Stimulated activated CD4-positive, alpha-beta T cell treated with anti-CD3 and anti-CD28 coated beads, Interleukin-1b, Interleukin-23, amount 100 ng/mL, for 4 hours (primary cell): ENCODE measurements around the gene TP53BP2.
"Not testable (repeated sequence)": the region's sequence is repeated elsewhere in the genome, so short reads cannot be mapped to it uniquely, and the experiment has no call there.

Experiments used
- DNase-seq, 2 donors: peaks; one replicate each; pipeline ENCODE4 v3.0.0-alpha.2; 2020; ENCODE audit warnings: low read depth in 2 of 2

The TP53BP2 gene

DNA sequence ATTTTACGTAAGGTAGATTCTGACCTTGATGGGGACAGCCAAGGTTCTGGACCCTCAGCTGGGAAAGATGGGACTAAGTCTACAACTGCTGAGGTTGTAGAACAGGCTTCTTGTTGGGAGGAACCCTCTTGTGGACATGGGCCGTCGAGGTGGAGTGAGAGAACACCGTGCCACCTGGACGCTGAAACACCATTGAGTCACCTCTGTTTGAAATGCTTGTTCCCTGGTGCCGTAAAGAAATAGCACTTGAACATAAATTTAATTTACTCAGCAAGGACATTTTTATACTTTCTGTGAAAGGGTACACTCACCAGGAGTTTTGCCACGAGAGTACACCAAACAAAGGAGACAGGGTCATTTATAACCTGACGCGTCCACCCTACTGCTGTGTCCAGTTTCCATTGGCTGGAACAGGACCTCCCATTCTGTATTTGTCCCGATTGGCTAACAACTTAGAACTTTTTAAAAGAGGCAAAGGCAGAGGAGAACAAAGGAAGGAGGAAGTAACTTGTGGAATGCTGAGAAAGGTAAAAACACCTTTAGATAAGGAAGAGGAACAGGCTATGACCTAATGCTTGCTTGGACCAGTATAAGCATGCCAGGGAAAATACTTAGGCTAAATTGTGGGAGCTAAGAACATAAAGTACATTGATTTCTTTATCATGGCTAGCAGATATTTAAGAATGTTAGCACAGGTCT, 105.6 kb downstream of the TP53BP2 start:
- DNase-seq: not testable (repeated sequence)

DNA sequence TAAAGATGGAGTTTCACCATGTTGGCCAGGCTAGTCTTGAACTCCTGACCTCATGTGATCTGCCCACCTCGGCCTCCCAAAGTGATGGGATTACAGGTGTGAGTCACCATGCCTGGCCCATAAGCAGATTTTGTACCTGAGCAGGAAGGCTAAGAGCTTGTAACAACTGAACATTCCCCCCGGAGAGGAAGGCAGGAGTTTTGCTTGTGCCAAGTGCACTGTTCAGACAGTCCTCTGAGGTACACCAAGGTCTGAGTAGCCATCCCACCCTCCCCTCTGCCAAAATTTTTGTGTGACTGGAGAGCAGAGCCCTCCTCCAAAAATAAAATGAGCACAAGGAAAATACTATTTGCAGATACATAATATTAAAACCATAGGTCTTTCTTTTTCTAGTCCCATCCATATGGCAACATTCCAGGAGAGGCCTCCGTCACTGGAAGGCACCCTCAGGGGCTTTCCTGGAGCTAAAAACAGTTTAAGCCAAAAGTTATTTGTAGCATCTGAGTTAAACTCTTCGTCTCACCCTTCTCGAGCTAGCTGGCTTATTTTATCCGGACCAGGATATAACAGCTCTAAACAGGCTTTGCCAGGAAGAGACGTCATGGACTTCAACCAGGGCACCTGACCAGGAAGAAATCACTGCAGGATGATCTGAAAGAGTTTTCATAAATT, 106.2 kb downstream of the TP53BP2 start:
- DNase-seq: no peak

DNA sequence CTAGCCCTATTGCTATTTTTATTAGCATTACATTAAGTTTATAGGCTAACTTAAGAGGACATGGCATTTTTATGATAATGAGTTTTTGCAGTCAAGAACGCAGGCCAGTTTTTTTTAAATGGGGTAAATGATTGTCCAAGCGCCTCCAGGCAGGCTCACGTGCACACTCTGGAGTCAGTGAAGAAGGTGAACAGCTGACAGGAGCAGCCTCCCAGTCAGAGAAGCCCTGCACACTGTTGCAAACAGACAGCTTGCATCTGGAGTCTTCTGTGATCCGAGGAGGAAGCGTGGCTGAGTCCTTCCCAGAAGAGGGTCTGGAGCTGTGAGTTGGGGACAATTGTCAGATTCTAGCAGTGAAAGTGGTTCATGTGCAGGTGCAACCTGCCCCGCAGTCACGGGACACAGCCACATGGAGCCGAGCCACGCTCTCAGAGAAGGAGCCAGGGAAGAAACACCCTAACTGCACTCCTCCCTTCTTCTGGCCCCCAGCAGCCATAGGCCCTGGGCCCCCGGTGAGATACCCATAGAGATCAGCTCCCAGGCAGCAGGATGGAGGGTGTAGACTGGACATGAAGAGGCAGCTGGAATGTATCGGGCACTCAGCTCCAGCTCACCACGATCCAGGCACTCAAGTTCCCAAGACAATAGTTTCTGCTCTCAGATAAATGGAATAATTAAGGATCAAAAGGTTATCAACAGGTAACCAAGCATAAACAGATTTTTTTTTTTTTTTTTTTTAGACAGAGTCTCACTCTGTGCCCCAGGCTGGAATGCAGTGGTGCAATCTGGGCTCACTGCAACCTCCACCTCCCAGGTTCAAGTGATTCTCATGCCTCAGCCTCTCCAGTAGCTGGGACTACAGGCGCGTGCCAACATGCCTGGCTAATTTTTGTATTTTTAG, 107.0 kb downstream of the TP53BP2 start:
- DNase-seq: no peak

DNA sequence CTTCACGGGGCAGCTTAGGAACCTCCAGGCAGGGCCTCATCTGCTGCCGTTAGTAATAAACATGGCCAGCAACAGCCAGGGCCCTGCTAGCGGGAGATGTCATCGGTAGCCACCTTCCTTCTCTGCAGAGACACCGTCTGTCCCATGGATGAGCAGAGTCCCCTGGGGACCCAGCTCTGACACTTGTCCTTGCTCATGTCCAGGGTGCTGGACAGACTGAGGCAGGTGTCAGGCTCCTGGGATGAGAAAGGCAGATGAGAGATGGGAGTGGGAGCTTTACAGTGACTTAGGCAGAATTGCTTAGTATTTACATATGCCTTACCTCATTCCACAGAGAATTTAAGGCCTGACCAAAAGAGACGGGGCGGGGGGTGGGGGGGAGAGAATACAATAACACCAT, 108.4 kb downstream of the TP53BP2 start:
- DNase-seq: no peak

DNA sequence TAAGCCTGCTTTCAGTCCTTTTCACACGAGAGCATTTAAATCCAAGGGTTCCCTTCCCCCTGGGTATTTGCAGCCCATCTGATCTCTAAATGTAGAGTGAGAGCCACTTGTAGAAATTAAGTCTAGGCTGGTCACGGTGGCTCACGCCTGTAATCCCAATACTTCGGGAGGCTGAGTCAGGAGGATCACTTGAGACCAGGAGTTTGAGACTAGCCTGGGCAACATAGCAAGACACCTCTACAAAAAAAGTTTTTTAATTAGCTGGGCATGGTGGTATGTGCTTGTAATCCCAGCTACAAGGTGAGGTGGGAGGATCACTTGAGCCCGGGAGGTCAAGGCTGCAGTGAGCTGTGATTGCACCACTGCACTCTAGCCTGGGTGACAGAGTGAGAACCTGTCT, 109.1 kb downstream of the TP53BP2 start:
- DNase-seq: not testable (repeated sequence)

DNA sequence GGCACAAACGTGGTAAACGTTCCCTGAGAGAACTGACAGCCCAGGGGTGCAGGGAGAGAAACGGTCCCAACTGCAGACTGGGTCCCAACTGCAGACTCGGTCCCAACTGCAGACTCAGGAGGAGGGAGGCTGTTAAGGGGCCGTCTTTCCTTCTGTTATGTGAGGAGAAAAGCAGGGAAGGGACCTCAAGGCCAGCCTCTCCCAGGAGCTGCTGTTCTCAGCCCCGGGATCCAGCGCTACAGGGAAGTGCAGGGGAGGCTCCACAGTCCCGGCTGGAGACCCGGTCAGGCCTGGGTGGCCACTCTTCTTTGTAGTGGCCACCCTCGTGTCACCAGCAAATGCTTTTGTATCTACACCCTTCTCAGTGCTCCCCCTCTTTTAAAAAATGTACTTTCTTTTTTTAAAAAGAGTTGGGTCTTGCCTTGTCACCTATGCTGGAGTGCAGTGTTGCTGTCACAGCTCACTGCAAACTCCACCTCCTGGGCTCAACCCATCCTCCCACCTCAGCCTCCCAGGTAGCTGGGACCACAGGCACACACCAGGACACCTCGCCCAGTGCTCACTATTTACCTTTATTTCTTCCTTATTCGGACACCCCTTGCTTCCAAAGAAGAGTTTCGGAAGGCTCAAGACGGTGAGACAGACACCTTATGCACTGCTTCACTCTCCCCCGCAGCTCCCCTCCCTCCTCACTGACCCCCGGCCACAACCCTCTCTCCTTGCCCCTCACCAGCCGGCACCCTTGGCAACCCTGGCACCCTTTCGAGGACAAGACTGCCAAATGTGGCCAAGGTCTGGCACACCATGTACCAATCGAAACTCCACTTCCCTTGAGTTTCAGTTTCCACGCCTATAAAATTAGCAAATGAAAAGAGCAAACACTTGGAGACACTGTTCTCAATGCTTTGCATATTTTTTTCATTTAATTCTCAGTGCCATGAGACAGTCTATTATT, 111.6 kb downstream of the TP53BP2 start:
- no peak for DNase-seq

DNA sequence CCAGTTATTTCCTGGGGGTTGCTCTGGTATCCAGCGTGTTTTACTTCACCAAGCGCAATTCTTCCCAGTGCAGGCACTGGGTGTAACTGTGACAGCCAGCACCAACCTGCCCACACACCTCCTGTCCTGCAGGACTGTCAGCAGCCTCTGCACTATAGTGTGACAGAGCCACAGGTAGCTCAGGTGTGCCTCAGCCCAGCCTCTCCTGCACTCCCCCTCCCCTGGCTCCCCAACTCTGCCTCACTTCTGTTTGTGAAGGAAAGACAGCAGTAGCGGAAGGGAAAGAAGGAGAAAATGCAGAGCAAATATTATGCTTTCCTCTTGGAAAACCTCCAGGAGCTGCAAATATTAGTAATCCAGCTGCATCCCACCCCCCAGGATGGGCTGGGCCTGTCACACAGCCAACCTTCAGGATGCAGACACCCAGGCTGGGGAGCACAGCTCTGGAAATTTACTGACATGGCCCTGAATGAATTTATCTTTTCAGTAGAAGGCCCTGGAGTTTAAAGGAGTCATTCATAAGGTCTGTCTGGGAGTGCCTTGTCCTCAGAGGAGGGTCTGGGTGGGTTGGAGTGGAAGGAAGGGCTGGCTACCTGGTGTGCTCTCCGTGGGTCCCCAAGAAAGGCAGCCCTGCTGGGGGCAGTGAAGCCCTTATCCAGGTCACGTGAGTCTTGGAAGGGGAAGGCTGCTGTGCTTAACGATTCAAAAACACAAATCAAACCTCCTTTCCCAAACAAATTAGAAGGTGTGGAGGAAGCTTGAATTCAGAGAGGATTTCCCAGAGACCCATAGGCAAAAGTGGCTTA, 112.6 kb downstream of the TP53BP2 start:
- no peak for DNase-seq

DNA sequence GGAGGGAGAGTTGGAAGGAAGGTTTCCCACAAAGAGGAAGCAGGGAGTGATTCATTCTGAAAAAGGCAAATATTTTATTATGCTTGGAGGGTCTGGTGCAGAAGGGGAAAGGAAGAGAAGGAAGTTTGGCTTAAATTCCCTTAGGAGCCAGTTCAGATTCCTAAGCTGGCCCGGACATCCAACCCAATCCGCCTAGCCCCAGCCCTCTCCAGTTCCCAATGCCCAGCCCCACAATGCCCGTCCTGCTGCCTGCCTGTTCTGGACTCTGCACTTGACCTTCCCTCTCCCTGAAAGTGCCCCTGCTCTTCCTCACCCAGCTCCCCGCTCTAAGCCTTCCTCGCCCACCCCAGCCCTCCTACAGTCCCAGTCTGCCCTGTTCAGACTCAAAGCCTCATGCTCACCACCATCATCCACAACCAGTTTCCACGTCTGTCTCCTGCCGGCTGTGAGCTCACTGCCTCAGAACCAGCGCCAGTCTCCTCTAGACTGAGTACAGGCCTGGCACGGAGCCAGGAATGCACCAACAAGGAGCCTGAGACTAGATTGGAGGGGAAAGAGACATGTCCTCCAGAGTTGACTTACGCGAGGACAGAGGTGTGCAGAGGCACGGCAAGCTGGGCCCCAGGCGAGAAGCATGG, 114.5 kb downstream of the TP53BP2 start:
- DNase-seq: no peak

DNA sequence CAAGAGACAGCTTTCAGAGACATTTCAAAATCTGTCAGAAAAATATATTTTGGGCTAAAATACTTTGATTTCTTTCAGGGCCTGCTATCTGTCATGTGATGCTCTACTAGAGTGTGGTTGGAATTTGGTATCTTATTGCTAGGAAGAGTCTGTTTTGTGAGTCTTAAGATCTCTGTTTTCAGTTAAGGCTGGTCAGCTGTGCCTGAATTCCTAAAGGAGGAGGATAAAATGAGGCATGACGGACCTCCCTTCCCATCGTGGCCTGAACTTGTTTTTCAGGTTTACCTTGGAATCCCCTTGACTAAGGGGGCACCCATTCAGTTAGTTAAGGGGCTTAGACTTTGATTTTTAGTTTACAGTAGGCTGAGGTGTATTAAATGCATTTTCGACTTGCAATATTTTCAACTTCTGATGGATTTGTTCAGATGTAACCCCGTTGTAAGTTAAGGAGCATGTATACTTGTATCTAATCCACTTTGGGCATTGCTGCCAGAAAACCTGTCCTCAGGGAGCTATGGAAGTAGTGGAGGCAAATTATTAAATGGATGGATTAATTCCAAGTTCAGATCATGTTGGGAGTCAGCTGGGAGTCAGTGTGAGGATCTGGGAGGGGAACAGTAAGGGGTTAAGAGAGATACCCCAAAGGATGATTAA, 115.1 kb downstream of the TP53BP2 start:
- no peak for DNase-seq

DNA sequence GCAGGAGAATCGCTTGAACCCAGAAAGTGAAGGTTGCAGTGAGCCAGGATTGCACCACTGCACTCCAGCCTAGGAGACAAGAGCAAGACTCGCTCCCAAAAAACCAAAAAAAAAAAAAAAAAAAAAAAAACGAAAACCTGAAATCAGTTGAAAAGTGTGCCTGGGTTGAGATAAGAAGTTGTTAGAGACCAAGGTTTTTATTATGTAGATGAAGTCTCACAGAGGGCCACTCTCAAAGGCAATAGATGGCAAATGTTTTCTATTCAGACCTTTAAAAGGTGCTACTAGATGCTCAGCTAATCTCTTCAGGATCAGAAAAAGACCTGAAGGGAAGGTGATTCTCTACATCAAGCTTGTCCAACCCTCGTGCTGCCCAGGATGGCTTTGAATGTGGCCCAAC, 115.8 kb downstream of the TP53BP2 start:
- DNase-seq: no peak
